Peyer's patch (tissue), 4 donors: ENCODE measurements around the gene GPR55. TPM values are rescaled to one million over a fixed set of nuclear protein-coding genes. Genes with fewer than 3 reads are reported as not detected.

Experiments
- DNase-seq, 3 donors: peaks; one replicate each; pipeline ENCODE4 v3.0.0-alpha.2; 2017 to 2019
- H3K27ac ChIP-seq, 4 donors: fragments of 200-600 bp; sonication (generic); one replicate each; pipeline ENCODE4 v1.5.1; 2016 to 2019
- H3K27me3 ChIP-seq, 2 donors: fragments of 200-600 bp; sonication (generic); one replicate each; pipeline ENCODE4 v1.5.1; 2019
- H3K36me3 ChIP-seq, 3 donors: fragments of 200-600 bp; sonication (generic); one replicate each; pipeline ENCODE4 v1.5.1; 2016 to 2019
- H3K4me1 ChIP-seq, 4 donors: fragments of 200-600 bp; sonication (generic); one replicate each; pipeline ENCODE4 v1.5.1; 2016 to 2019
- H3K4me3 ChIP-seq, 4 donors: fragments of 200-600 bp; sonication (generic); 1 replicate in 3 of 4; 2 replicates in 1 of 4; pipeline ENCODE4 v1.5.1; 2016 to 2019; ENCODE audit warnings: mild to moderate bottlenecking in 1 of 4
- H3K9me3 ChIP-seq, 4 donors: fragments of 200-600 bp; sonication (generic); one replicate each; pipeline ENCODE4 v1.5.1; 2016 to 2019; ENCODE audit warnings: mild to moderate bottlenecking in 1 of 4
- POLR2A ChIP-seq, 2 donors: fragments of 450-650 bp; IDR thresholded peaks; one replicate each; pipeline ENCODE4 v1.5.1; 2017; ENCODE audit warnings: antibody characterized with exemption in 2 of 2, mild to moderate bottlenecking in 2 of 2, moderate library complexity in 2 of 2
- total RNA-seq, 4 donors: library from RNA; depleted of rRNA; stranded (reverse); fragments of >200 nt; gene quantifications; one replicate each; pipeline ENCODE4 v1.1.0, GENCODE V29; 2016
- TF ChIP-seq, protein P1 (sequence below), 6 experiments: fragments of 450-650 bp in 4 of 6; fragments of 200-600 bp in 2 of 6; sonication (generic) in 1 of 6; IDR thresholded peaks; one replicate each; pipeline ENCODE4 v1.5.1; 2017 to 2019; ENCODE audit warnings: antibody characterized with exemption in 6 of 6, mild to moderate bottlenecking in 3 of 6, moderate library complexity in 1 of 6

Gene GPR55
- total RNA-seq, 4 donors from 2014 or later: 1.0 to 4.7 (median 3.2) TPM

- no peak overlapping the region for H3K27ac ChIP-seq
- H3K27me3 ChIP-seq: no peaks in the 10 kb centered on the region
- H3K36me3 ChIP-seq: no peaks in the 10 kb centered on the region
- TF ChIP-seq, protein P1, sequence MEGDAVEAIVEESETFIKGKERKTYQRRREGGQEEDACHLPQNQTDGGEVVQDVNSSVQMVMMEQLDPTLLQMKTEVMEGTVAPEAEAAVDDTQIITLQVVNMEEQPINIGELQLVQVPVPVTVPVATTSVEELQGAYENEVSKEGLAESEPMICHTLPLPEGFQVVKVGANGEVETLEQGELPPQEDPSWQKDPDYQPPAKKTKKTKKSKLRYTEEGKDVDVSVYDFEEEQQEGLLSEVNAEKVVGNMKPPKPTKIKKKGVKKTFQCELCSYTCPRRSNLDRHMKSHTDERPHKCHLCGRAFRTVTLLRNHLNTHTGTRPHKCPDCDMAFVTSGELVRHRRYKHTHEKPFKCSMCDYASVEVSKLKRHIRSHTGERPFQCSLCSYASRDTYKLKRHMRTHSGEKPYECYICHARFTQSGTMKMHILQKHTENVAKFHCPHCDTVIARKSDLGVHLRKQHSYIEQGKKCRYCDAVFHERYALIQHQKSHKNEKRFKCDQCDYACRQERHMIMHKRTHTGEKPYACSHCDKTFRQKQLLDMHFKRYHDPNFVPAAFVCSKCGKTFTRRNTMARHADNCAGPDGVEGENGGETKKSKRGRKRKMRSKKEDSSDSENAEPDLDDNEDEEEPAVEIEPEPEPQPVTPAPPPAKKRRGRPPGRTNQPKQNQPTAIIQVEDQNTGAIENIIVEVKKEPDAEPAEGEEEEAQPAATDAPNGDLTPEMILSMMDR (IDR thresholded peaks at IDR 0.05): no peak
- no peak for TF ChIP-seq POLR2A (IDR thresholded peaks at IDR 0.05)
- peaks cover 3 to 18% (median 12%) of the 10 kb centered on the region in 4 donors for H3K4me1 ChIP-seq
- no peaks in the 10 kb centered on the region for H3K9me3 ChIP-seq
- no peak overlapping the region for H3K4me3 ChIP-seq
- no peak for DNase-seq
Measured at GRCh38 chr2:230861552-230862255, 63.3 kb downstream of the GPR55 start.

Other genes starting within 250 kb of the GPR55 start
- 100 to 1,000 TPM in 1 of 4 donors, 10 to 100 TPM in 3; 60.2 to 124 (median 72.2) TPM for gene CAB39, start 212.4 kb downstream of the GPR55 start, total RNA-seq
- 100 to 1,000 TPM in 3 of 4 donors, 10 to 100 TPM in 1; 69.3 to 710 (median 610) TPM for gene ITM2C, start 60.3 kb downstream of the GPR55 start, total RNA-seq
- gene SPATA3, start 70.9 kb upstream of the GPR55 start, total RNA-seq: not detected
- 10 to 100 TPM in 3 of 4 donors, 1 to 10 TPM in 1; 9.9 to 46.2 (median 31.8) TPM for gene C2orf72, start 112.3 kb upstream of the GPR55 start, total RNA-seq
- 100 to 1,000 TPM in 3 of 4 donors, 10 to 100 TPM in 1; 89.1 to 116 (median 111) TPM for gene PSMD1, start 131.6 kb upstream of the GPR55 start, total RNA-seq
- 1 to 10 TPM in 1 of 4 donors, under 1 TPM in 1, not detected in 2; 0.40 to 2.2 TPM for gene HTR2B, start 199.8 kb upstream of the GPR55 start, total RNA-seq